Thyroid gland (tissue), 4 donors: ENCODE measurements around the gene PUM2. TPM values are rescaled to one million over a fixed set of nuclear protein-coding genes. Genes with fewer than 3 reads are reported as not detected.

Experiments
- DNase-seq, 2 donors: peaks; one replicate each; pipeline ENCODE4 v3.0.0-alpha.2; 2019
- H3K27ac ChIP-seq, 3 donors: fragments of 200-600 bp; sonication (generic); 1 replicate in 2 of 3; 2 replicates in 1 of 3; pipeline ENCODE4 v1.5.1; 2016 to 2019; ENCODE audit warnings: mild to moderate bottlenecking in 1 of 3, moderate library complexity in 1 of 3
- H3K27me3 ChIP-seq: fragments of 200-600 bp; sonication (generic); one replicate; pipeline ENCODE4 v1.5.1; 2019
- H3K36me3 ChIP-seq, 2 donors: fragments of 200-600 bp; sonication (generic); one replicate each; pipeline ENCODE4 v1.5.1; 2016 to 2019
- H3K4me1 ChIP-seq, 2 donors: fragments of 200-600 bp; sonication (generic); one replicate each; pipeline ENCODE4 v1.5.1; 2017 to 2019
- H3K4me3 ChIP-seq, 3 donors: fragments of 200-600 bp; sonication (generic); replicated peaks in 1 of 3; 1 replicate in 2 of 3; 2 replicates in 1 of 3; pipeline ENCODE4 v1.5.1; 2016; ENCODE audit warnings: mild to moderate bottlenecking in 1 of 3
- H3K9me3 ChIP-seq: fragments of 200-600 bp; sonication (generic); one replicate; pipeline ENCODE4 v1.5.1; 2017
- CTCF ChIP-seq, 6 experiments: fragments of 200-600 bp in 3 of 6; fragments of 450-650 bp in 3 of 6; sonication (generic) in 3 of 6; IDR thresholded peaks; one replicate each; pipeline ENCODE4 v1.5.1; 2016 to 2019; ENCODE audit warnings: antibody characterized with exemption in 6 of 6, mild to moderate bottlenecking in 2 of 6, inconsistent platforms in 1 of 6, moderate library complexity in 1 of 6
- POLR2A ChIP-seq, 2 donors: fragments of 450-650 bp; IDR thresholded peaks; one replicate each; pipeline ENCODE4 v1.6.1; 2017; ENCODE audit warnings: antibody characterized with exemption in 2 of 2, mild to moderate bottlenecking in 2 of 2, moderate library complexity in 1 of 2
- WGBS, 2 donors: methylation state at CpG; one replicate each; pipeline ENCODE4 v1.1.5; 2017; 5-methylcytosine and 5-hydroxymethylcytosine counted together
- intact Hi-C: fragments of 100-400 bp; cut with DNase I; formaldehyde crosslinking; loops from one replicate; pipeline ENCODE4 v1.15.1; 2023
- total RNA-seq, 4 donors: library from RNA; depleted of rRNA; stranded (reverse); fragments of >200 nt; gene quantifications; one replicate each; pipeline ENCODE4 v1.2.3, GENCODE V29; 2016

PUM2 gene
- total RNA-seq, 4 donors from 2014 or later = 87.5 to 102 (median 91.8) TPM

- WGBS, 2 donors = 89 to 92% methylated on average over 18 to 19 of the region's 20 CpGs
- TF ChIP-seq CTCF (IDR thresholded peaks at IDR 0.05) (no peak), POLR2A (IDR thresholded peaks at IDR 0.05) (no peak)
- intact Hi-C loops = no loop called here
Measured at GRCh38 chr2:20218331-20219320, 132.0 kb downstream of the PUM2 start.

GRCh38 chr2:20217041-20217970, 133.3 kb downstream of the PUM2 start:
- Histone ChIP-seq H3K4me1 (peaks cover 16 to 33% of the 10 kb centered on the region in 2 donors), H3K27ac (peak overlapping the region in 1 of 3 donors; percentile 22), H3K4me3 (no peak overlapping the region), H3K36me3 (no peaks in the 10 kb centered on the region), H3K27me3 (no peaks in the 10 kb centered on the region), H3K9me3 (no peaks in the 10 kb centered on the region)
- peak; percentile 60 to 64 for DNase-seq
- intact Hi-C loops = no loop called here
- TF ChIP-seq POLR2A (IDR thresholded peaks at IDR 0.05) (no peak), CTCF (IDR thresholded peaks at IDR 0.05) (no peak)
- WGBS, 2 donors = 78 to 93% methylated on average over 11 to 21 of the region's 21 CpGs

More at GRCh38 chr2:20218331-20219320, 132.0 kb downstream of the PUM2 start:
- Histone ChIP-seq H3K4me1 (peaks cover 17 to 33% of the 10 kb centered on the region in 2 donors), H3K4me3 (no peak overlapping the region), H3K27ac (no peak overlapping the region), H3K9me3 (no peaks in the 10 kb centered on the region), H3K27me3 (no peaks in the 10 kb centered on the region), H3K36me3 (no peaks in the 10 kb centered on the region)
- DNase-seq = no peak

- Histone ChIP-seq H3K27me3 (no peaks in the 10 kb centered on the region), H3K4me3 (no peak overlapping the region), H3K27ac (no peak overlapping the region), H3K4me1 (peaks cover 16 to 34% of the 10 kb centered on the region in 2 donors), H3K9me3 (no peaks in the 10 kb centered on the region), H3K36me3 (no peaks in the 10 kb centered on the region)
- DNase-seq = no peak
- TF ChIP-seq CTCF (IDR thresholded peaks at IDR 0.05) (no peak), POLR2A (IDR thresholded peaks at IDR 0.05) (no peak)
- intact Hi-C loops = no loop called here
- WGBS, 2 donors = 91 to 93% methylated on average over 15 to 21 of the region's 22 CpGs
Measured at GRCh38 chr2:20216130-20217025, 134.3 kb downstream of the PUM2 start.

- Histone ChIP-seq H3K36me3 (no peaks in the 10 kb centered on the region), H3K27ac (peak overlapping the region in 1 of 3 donors; percentile 73), H3K4me1 (peaks cover 16 to 34% of the 10 kb centered on the region in 2 donors), H3K9me3 (no peaks in the 10 kb centered on the region), H3K4me3 (no peak overlapping the region), H3K27me3 (no peaks in the 10 kb centered on the region)
- intact Hi-C loops = no loop called here
- 86 to 90% methylated on average over 11 of the region's 13 CpGs for WGBS, 2 donors
- TF ChIP-seq POLR2A (IDR thresholded peaks at IDR 0.05) (no peak), CTCF (IDR thresholded peaks at IDR 0.05) (no peak)
- DNase-seq = no peak
Measured at GRCh38 chr2:20215183-20216040, 135.2 kb downstream of the PUM2 start.
